Renal cortical epithelial cell (primary cell): Measurements from ENCODE around the gene ELMO1. TPM values are rescaled to one million over a fixed set of nuclear protein-coding genes. Genes with fewer than 3 reads are reported as not detected.

Experiments used
- DNase-seq: peaks from one replicate; pipeline ENCODE4 v3.0.0-alpha.2; 2011; ENCODE audit warnings: low read depth
- total RNA-seq: library from RNA; depleted of rRNA; stranded (reverse); fragments of >200 nt; gene quantifications from 2 replicates; pipeline ENCODE4 v1.2.3, GENCODE V29; 2014

Gene ELMO1
- total RNA-seq, 1 donor from 2014 or later = 1.7 TPM

DNA sequence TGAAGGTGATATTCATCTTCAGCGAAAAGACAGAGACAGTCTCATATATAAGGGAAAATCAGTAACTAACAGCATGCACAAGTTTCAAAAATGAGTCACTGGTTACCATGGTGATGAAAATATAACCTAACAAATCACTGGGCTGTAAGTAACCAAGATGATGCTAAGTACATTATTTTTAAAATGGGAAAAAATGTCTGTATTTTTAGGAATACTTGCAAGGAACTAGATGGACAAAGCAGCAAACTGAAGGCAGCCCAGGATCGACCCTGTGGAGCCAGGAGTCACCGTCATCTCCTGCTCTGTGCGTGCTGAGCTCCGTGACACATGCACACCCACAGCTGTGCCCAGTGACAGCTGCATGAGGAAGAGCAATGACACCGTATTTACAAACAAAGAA lies 137.3 kb downstream of the ELMO1 start:
- peak; percentile 36 for DNase-seq

DNA sequence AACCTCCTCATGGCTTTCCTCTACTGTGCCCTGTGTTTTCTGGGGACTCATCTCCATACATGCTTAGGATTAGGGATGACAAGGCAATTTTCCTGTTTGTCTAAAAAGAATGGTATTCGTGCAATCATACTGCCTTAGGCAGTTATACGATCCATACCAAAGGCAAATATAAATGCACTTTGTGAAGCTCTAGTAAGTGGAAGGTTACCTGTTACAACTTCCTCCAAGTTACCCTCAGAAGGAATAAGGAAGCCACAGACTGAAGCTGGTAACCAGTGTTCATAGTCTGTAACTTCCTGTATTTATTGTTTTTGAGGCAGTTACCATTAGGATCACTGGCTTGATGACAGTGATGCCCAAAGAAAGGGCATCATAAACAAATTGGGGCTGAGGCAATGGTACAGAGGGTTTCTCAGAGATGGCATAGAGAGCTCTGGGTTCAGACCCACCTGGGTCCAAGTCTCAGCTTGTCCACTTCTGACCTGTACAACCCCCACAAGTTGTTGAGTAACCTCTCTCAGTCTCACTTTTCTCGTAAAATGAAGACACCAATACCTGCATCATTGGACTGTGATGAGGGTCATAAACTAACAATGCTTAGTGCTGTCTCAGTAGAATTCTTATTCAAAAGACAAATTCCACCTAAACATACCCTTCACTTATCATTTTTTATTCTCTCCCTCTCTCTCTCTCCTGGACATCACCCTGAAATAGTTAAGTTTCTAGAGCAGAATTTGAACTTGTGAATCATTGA lies 138.2 kb downstream of the ELMO1 start:
- DNase-seq = no peak

DNA sequence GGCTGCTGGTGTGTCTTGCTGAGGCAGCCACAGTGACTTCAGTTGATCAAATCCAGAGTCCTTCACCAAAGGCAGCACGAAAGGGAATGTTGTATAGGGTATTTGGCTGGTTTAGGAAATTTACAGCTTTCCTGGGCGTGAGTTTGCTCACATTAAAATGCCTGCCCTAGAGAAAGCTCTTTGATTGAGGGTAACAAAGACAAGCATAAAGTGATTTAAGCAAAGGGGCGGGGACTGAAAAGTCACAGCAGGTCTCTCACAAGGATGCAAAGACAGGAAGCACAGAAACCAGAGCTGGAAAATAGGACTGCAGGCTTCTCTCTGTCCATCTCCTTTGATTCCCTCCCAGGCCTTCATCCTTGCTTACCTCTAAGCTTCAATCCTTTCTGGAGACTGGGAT lies 139.2 kb downstream of the ELMO1 start:
- no peak for DNase-seq

DNA sequence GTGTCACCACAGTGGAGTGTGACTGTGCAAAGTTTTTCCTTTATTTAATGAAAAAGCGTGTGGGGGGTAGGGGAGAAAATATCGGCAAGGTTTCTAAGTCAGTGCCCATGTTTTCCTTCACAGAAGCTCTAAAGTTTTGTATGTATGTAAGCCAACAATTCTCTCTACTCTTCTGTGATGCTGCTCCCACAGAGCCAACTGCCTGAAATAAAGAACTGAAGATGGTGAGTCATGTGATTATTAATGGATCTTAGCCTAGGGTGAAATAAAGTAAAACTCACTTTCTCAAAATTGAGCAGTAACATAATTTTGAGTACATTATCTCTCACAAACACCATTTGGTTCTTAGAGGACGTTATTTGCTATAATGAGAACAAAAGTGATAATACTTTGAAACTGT lies 143.7 kb downstream of the ELMO1 start:
- no peak for DNase-seq

DNA sequence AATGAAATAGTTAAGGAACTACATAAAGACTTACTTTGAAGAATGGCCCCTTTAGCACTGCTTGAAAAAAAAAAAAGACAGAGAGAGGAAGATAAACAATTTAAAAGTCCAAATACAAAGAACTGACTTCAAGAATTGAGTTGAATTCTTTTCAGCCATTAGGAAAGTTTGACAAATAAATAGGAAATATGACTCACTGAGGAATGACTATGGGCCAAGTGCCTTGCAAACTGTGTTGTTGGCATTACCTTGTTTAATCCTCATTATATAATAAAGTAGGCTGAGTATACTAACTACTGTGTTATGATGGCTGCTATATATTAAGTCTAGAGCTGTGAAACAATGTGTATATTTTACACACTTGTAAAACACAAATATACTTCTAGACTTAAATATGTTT lies 151.1 kb downstream of the ELMO1 start:
- DNase-seq = peak; percentile 9

DNA sequence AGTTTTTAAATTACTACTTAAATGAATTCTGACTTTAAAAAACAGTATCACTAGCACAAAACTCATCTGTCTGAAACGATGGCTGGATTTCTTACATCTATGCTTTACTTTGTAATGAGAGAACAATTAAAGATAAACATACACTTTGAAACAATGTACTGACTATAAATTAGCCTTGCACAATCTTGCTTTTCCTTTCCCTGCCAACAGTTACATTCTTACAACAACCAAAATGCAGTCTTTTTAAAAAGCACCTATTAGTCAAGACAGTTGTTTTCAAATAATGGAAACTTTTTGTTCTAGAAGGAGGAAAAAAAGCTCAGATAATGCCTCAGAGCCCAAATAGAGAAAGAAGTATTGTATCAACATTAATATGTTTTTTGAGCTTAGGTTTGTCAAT lies 153.3 kb downstream of the ELMO1 start:
- no peak for DNase-seq

DNA sequence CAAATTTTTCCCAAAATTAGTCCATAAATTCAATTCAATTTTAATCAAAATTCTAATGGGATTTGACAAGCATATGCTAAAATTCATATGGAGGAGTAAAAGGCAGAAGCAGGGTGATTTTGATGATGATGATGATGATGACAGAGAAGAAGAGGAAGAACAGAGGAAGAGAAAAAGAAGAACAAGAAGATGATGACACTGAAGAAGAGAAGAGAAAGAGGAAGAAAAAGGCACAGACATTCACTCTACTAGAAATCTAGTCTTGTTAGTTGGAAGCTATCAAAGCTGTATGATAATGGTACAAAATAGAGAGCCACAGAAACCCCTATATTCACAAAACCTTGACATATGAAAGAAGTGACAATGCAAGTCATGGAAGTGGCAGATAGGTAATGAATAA lies 157.9 kb downstream of the ELMO1 start:
- no peak for DNase-seq

DNA sequence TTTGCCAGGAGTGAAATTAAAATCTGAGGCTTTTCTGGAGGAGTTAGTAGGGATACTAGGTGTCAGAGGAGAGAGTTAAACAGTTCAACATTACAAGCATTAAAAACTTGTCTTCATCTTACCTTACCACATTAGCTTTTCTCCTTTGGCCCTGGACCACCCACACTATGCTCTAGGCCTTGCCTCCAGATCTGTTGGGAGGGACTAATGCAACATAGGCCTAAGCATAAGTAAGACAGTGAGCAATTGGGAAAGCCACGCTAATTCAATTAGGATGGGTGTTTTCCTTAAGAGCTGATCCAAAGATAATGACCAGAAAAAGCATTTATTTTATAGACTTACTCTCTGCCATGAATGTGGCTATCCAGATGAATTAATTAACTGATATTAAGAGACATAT lies 158.9 kb downstream of the ELMO1 start:
- DNase-seq = no peak

DNA sequence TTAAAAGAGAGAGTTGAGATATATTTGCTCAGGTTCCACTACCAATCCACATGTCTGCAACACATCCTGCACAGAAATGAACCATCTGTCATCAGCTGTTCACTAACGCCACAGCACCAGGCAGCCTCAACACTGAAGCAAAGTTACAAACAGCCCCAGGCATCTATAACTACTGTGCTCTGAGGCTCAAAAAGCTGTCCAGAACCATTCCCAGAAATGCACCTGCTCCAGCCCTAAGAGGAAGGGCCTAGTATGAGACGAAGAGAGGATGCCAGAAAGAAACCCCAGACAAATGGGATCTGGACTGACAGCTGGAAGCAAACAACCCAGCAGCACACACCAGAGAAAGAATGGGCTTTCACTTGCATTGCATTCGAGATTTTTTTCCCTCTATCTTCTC lies 159.3 kb downstream of the ELMO1 start:
- no peak for DNase-seq

DNA sequence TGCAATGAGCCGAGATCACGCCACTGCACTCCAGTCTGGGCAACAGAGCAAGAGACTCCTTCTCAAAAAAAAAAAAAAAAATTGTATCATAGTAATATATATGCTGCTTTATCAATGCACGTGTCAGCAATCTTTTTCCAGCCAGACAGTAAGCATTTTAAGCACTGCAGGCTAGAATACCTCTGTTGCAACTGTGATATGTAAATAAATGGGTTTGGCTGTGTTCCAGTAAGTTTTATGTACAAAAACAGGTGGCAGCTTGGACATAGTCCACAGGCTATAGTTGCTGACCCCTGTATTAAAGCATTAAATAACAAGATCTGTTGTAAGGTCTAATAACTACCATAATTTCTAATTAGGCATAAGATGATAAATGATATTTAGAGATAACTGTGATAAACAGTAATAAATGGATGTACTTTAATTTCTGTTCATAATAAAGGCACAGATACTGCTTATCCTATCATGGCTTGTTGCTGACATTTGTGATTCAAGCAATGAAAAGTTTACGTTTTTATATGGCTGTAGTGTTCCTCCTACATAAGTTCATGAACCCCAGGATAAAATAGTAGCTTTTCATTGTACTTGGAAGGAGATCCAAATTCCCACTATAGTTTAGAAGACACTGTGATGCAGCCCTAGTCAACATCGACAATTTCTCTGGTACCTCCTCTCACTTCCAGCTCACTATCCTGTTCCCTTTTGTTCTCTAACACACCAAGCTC lies 161.4 kb downstream of the ELMO1 start:
- peak; percentile 9 for DNase-seq

DNA sequence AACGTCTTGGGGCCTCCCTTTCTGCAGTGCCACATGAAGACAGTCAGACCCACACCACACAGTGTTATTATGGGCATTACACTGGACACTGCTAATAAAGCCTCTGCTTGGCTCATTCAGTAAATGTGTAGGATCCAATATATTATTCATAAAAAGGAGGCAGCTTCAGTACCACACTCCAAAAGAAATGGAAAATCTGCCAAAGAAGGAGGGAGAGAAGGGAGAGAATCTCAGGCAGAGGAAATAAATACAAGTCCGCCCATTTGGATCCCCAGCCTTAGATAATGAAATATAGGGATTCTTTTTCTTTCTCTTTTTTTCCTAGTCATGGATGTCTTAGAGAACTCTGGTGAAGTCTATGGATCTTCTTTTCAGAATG lies 162.2 kb downstream of the ELMO1 start:
- no peak for DNase-seq

DNA sequence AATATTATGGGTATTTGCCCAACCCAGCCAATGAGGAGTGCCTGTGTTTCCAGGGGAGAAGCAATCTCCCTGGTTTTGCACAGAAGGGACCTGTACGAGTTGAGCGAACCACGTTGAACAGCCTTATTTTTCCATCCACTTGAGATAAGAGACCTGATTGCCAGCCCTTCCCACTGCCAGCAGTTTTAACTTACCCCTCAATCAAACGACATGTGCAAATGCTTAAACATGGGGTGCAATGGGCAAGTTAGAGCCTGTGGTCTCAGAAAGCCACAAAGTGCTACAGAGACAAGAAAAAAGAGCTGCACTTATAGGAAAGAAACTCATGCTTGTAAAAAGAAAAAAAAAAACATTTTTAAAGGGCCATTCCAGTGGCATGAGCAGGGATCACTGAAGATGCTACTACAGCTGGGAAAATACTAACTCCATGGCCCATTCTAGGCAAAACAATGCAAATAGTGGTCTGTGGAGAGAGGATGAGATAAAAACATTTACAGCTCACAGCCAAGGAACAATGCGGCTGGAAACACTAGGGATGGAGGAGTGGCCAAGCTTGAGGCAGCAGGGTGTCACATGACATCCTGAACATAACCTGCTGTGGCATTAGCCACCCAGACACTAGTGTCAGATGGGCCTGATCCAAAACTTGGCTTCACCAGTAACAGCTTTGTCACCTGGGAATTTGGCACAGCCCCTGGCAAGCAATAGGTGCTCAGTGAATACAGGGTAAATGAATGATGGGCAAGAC lies 162.8 kb downstream of the ELMO1 start:
- no peak for DNase-seq

DNA sequence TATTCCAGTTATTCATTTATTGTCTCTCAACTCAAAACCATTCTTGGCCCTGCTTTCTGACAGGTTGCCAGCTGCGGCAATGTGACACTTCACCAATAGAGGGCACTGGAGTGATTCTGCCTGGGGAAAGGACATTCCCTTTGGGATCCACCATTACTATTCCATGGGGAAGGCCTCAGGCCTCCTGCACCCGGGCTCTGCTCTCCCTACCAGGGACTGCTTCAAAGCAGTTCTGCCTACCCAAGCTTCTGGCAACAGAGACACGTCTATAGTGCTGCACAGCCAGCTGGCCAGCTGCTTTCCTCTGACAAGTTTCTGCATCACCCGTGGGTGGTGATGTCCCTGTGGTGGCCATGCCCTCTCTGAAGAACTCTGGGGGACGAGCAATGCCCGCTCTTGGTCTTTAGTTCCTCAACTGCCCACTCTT lies 163.8 kb downstream of the ELMO1 start:
- no peak for DNase-seq

DNA sequence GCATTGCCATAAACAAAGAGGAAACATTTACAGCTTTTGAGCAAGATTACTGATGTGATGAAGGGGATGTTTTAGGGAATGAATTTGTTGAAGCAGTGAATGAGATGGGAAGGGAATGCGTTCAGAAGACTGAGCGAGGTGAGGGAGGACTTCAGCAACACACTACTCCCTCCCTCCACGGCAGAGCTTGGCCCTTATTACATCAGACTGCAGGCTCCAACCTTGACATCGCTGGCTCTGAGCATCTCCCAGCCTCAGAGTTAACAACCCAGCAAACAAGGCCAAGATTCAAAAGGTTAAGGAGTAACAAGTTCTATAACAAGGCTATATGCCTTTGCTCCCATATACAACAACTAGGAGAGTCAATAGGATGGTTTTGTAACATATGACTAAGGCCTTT lies 164.4 kb downstream of the ELMO1 start:
- DNase-seq = no peak

DNA sequence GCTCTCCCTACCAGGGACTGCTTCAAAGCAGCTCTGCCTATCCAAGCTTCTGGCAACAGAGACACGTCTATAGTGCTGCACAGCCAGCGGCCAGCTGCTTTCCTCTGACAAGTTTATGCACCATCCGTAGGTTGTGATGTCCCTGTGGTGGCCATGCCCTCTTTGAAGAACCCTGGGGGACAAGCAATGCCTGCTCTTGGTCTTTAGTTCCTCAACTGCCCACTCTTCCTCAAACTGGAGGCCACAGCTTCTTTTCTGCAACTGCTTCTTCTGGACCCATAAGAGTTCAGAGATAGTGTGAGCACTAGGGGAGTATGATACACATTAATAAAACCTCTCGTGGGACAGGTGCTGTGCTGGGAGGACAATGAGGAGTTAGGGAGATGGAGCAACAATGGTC lies 164.9 kb downstream of the ELMO1 start:
- DNase-seq = no peak

DNA sequence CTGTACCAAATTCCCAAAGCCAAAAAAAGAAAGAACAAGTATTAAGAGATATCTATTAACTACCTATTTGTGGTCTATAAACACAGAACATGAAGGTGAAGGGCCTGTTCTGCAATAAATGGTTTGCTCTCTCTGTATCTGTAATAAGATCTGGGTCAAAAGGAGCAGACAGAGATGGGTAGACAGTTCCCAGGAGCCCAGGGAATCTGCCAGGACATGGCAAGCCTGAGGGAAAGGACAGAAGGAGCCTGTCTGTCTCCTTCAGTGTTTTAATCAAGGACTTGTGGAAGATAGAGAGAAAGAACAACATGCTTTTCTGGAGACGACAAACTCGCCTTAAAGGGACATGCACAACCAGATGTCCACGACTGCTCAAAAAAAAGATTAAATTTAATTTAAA lies 165.7 kb downstream of the ELMO1 start:
- no peak for DNase-seq

DNA sequence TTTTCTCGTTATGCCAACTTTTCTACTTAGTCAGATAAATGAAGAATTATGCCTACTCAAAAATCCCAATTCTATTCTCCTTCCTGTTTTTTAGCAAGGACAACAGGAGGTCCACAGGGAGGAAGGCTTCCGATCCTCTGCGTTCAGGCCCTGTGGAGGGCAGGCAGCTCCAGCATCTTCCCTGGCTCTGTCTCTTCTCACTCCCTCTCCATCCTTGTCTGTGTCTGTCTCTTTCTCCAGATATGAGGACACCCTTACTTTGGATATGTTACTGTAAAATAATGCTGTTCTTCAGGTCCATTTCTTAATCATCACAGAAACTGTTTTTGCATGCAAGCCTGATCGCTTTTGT lies 166.6 kb downstream of the ELMO1 start:
- no peak for DNase-seq

DNA sequence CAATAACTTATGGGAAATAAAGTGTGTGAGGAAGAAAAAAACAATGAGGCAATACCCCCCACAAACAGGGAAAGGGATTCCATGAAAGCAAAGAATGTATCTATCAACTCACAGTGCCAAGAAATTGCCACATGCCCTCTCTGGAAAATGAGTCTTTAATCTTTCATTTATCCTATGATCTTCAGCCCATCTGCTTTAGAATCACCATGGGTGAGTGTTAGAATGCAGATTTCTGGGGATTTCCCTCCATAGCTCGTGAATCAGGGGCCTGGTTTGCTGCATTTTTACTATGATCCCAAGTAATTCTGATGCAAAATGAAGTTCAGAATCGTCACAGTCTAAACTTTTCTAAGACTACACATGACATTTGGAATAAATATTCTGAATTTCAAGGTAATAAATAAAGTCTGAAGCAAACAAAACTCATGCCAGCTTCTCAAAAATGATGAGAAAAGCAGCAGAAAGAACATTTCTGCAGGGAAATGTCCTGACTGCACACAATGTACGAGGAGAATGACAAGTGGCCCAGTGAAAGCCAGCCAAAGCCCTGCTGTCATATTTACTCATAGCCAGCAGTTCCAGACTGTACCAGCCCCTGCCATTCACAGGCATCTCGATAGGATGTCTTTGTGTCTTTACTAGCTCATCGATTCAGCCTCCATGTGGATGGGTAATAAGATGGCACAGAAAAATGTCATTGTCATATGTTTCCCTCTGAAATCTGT lies 167.1 kb downstream of the ELMO1 start:
- no peak for DNase-seq

DNA sequence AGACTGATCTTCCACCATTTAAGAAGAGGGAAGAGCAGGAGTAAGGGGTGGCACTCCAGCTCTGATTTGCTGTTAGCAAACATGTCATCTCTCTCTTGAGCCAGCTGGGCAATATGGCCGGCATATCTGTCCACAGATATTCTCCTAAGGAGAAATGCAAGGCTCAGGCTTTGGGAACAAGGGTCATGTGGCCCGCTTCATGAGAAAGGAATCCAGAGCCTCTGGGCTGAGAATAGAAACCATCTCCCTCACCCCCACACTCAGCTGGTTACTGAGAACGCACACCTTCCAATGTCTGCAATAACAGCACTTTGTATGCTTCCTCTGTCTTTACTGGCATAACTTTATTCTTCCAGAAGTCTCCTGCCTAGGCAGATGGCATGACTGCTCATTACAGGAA lies 171.2 kb downstream of the ELMO1 start:
- DNase-seq = no peak

DNA sequence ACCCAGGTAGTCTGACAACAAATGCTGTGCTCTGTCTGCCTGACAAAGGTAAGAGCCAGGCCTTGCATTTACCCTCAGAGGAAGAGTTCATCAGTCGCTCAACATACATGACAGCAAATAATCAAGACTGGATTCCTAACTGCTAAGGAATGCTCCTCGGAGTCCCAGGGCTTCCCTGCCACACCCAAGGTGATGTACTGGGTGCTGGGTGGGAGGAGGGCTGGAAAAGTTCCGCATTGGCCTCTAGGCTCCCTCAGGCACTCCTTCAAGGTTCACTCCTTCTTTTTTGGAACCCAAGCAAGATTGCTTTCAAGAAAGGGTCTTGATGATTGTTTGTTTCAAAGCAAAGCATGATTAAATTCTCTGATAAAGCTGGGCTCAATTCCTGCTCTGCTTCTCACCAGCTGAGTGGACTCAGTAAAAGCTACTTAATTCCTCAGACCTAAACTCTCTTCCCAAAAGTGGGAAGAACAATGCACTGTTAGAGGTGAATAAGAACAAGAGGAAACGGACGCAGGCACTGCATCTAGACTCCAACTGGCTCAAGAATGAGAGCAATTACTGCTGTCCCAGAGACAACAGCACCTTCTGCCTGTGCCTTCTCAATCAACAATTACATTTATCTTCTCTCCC lies 173.5 kb downstream of the ELMO1 start:
- DNase-seq = no peak

DNA sequence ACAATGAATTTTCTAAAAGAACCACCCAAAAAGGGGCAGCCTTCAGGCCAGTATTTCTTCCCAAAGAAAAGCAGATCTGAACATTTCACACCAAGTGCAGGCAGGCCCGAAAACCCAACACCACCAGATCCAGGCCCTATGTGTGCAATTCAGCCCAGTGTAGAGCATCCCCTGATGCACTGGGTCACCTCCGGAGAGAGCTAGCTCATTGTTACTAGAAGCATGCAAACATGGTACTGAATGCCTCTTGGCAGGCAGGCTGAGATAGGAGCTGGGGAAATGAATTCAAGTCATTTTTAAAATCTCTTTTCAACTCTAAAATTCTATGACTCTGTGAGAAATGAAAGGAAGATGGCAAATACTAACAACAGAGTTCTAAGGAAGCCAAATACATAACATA lies 174.8 kb downstream of the ELMO1 start:
- no peak for DNase-seq
